Epithelial cell of proximal tubule (primary cell): ENCODE results near the gene PKD1L1. TPM values are rescaled to one million over a fixed set of nuclear protein-coding genes. Genes with fewer than 3 reads are reported as not detected.
"Not testable (repeated sequence)": the region's sequence is repeated elsewhere in the genome, so short reads cannot be mapped to it uniquely, and the experiment has no call there.

ENCODE experiments used
- DNase-seq: peaks from one replicate; pipeline ENCODE4 v3.0.0-alpha.2; 2011; ENCODE audit warnings: low read depth
- H3K4me3 ChIP-seq: 2 replicates; pipeline ENCODE4 v1.5.1; 2011; ENCODE audit warnings: low read depth, mild to moderate bottlenecking, low read length
- total RNA-seq: library from RNA; depleted of rRNA; stranded (reverse); fragments of >200 nt; gene quantifications from 2 replicates; pipeline ENCODE4 v1.2.3, GENCODE V29; 2015
- TF ChIP-seq, protein P1 (sequence below): conservative IDR thresholded peaks from 2 replicates; pipeline ENCODE4 v1.5.1; 2012; ENCODE audit warnings: low read depth, mild to moderate bottlenecking, low read length

Gene PKD1L1
- total RNA-seq, 1 donor from 2014 or later, result not detected

DNA sequence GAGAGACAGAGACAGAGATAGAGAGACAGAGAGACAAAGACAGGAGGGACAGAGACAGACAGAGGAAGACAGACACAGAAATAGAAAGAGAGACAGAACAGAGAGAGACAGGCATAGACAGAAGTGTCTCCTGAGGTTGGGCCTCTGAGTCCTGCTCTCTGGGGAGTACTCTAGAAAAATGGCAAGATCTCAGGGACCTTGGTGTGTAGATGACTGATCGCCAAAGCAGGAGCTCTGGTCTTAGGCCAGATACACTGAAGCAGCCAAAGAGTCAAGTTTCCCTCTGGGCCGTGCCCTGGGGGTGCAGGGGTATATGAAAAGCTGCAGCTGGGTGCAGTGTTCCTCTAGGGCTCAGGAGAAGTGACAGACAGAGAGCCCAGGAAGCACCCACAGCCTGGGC is 189.7 kb downstream of the PKD1L1 start:
- no peak for DNase-seq
- no peak overlapping the region for H3K4me3 ChIP-seq
- TF ChIP-seq, protein P1, sequence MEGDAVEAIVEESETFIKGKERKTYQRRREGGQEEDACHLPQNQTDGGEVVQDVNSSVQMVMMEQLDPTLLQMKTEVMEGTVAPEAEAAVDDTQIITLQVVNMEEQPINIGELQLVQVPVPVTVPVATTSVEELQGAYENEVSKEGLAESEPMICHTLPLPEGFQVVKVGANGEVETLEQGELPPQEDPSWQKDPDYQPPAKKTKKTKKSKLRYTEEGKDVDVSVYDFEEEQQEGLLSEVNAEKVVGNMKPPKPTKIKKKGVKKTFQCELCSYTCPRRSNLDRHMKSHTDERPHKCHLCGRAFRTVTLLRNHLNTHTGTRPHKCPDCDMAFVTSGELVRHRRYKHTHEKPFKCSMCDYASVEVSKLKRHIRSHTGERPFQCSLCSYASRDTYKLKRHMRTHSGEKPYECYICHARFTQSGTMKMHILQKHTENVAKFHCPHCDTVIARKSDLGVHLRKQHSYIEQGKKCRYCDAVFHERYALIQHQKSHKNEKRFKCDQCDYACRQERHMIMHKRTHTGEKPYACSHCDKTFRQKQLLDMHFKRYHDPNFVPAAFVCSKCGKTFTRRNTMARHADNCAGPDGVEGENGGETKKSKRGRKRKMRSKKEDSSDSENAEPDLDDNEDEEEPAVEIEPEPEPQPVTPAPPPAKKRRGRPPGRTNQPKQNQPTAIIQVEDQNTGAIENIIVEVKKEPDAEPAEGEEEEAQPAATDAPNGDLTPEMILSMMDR, result no peak

DNA sequence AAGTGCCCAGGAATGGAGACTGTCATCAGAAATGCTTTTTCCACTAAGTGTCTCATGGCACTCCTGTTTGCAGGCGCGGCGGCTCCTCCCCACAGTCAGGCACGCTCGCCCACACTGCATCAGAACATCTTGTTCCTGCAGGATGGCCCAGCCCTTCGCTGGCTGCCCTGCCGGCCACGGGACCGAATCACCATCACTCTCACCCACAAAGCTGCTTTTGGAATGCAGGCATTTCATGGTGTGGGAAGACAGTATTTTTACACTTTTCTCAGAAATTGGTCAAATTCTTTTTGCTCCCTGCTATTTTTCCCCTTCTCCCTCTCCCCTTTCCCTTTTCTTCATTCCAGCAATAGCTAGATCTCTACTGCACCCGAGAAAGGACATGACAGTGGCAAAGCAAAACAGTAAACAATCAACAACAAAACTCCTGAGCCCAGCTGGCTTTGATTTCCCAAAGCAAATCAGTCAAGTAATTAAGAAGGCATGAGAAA is 190.3 kb downstream of the PKD1L1 start:
- TF ChIP-seq, protein P1, result no peak
- DNase-seq, result peak; percentile 16
- H3K4me3 ChIP-seq, result no peak overlapping the region

DNA sequence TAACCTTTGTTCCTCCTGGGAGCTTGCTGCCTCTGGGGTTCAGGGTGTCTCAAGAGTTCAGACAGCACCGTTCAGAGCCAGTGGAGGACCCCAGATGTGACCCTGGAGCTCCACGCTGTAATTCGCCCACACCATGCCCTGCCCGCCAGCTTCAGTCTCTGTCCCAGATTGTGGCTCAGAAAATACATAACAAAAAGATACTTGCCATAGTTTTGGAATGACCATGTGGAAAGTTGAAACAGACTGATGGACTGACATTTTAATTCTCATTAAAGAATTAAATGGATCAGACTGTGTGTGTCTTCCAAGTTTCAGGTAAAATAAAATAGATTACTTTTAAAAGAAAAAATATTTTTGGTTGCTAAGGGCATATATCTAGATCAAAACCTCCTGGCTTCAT is 191.6 kb downstream of the PKD1L1 start:
- TF ChIP-seq, protein P1, result no peak
- H3K4me3 ChIP-seq, result no peak overlapping the region
- no peak for DNase-seq

DNA sequence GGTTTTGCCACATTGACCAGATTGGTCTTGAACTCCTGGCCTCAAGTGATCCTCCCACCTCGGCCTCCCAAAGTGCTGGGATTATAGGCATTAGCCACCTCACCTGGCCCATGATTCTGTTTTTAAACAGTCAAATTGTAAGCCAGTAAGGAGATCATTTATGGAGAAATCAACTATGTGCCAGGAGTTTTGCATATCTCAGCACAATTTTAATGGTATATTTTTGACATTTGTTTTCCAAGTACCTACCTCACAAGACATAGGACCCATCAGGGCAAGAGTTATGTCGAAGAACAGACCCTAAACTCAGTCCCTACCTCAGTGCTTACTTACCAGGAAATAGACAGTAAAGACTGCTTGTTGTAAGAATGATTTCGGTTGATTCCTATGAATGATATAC is 193.0 kb downstream of the PKD1L1 start:
- no peak overlapping the region for H3K4me3 ChIP-seq
- DNase-seq, result no peak
- TF ChIP-seq, protein P1, result no peak

DNA sequence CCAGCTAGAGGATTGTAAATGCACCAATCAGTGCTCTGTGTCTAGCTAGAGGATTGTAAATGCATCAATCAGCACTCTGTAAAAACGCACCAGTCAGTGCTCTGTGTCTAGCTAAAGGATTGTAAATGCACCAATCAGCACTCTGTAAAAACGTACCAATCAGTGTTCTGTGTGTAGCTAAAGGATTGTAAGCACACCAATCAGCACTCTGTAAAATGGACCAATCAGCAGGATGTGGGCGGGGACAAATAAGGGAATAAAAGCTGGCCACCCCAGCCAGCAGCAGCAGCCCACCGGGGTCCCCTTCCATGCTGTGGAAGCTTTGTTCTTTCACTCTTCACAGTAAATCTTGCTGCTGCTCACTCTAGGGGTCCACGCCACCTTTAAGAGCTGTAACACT is 196.5 kb downstream of the PKD1L1 start:
- not testable (repeated sequence) for H3K4me3 ChIP-seq, DNase-seq

DNA sequence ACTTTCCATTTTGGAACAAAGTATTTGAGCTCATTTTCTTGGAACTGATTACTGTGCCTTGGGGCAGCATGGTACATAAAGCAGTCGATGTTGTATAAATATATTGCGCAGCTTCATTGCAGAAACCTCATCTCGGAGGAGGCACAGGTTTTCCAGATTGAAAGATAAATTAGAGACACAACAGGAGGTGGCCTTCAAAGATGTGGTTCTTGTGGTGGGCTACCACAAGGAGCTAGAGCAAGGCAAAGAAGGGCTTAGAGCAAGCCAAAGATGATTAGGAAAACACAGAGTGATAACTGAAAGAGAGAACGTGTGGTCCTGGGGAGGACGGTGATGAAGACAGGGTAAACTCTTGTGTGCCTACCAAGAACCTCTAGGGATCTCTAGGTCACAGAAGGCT is 197.2 kb downstream of the PKD1L1 start:
- TF ChIP-seq, protein P1, result no peak
- no peak for DNase-seq
- no peak overlapping the region for H3K4me3 ChIP-seq

DNA sequence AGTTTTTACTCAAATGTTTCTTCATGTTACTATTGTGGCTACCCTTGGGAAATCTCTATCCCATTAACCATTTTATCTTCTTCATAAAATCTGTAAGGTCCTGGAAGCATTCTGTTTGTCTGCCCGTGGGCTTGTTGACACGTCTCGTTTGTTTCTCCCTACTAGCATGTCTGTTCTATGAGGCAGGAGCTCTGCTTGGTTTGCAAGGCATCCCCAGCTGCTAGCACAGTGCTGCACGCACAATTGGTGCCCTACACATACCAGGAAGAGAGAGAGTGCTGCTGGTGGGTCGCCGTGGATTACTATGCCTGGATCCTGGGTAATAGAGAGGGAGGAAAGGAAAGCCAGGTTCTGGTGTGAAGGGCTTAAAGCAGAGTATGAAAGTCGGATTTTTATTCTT is 200.2 kb downstream of the PKD1L1 start:
- TF ChIP-seq, protein P1, result no peak
- DNase-seq, result no peak
- H3K4me3 ChIP-seq, result no peak overlapping the region
